Endodermal cell (in vitro differentiated cells): ENCODE data around the gene LILRA5. TPM values are rescaled to one million over a fixed set of nuclear protein-coding genes. Genes with fewer than 3 reads are reported as not detected.

Source experiments
- DNase-seq: peaks from one replicate; pipeline ENCODE4 v3.0.0-alpha.2; 2017
- H3K27ac ChIP-seq: 2 replicates; pipeline ENCODE4 v1.5.1; 2013; ENCODE audit warnings: mild to moderate bottlenecking, low read depth, low read length, moderate library complexity
- H3K27me3 ChIP-seq: 2 replicates; pipeline ENCODE4 v1.6.1; 2013; ENCODE audit warnings: mild to moderate bottlenecking, low read length, moderate library complexity; ENCODE audit not compliant: insufficient read depth, control insufficient read depth, poor library complexity, severe bottlenecking
- H3K36me3 ChIP-seq: 2 replicates; pipeline ENCODE4 v1.7.0; 2013; ENCODE audit warnings: mild to moderate bottlenecking, low read length, moderate library complexity; ENCODE audit not compliant: control insufficient read depth, insufficient read depth
- H3K4me1 ChIP-seq: one replicate; pipeline ENCODE4 v1.7.0; 2013; ENCODE audit warnings: low read length; ENCODE audit not compliant: control insufficient read depth, insufficient read depth
- H3K4me3 ChIP-seq: 2 replicates; pipeline ENCODE4 v1.5.1; 2013; ENCODE audit warnings: mild to moderate bottlenecking, low read length, moderate library complexity
- H3K9ac ChIP-seq: 2 replicates; pipeline ENCODE4 v1.6.1; 2013; ENCODE audit warnings: mild to moderate bottlenecking, low read length, moderate library complexity; ENCODE audit not compliant: poor library complexity, severe bottlenecking; ENCODE audit errors: extremely low read depth
- H3K9me3 ChIP-seq: 2 replicates; pipeline ENCODE4 v1.6.1; 2013; ENCODE audit warnings: mild to moderate bottlenecking, low read length, moderate library complexity; ENCODE audit not compliant: control insufficient read depth
- H3K27ac Mint-ChIP-seq: 2 replicates; pipeline ENCODE4 v1.8.0; 2020; ENCODE audit warnings: mixed read lengths
- H3K27me3 Mint-ChIP-seq: 2 replicates; pipeline ENCODE4 v1.8.0; 2021; ENCODE audit warnings: mild to moderate bottlenecking, mixed read lengths; ENCODE audit not compliant: insufficient read depth
- H3K36me3 Mint-ChIP-seq: 2 replicates; pipeline ENCODE4 v1.8.0; 2020; ENCODE audit warnings: low read depth, mixed read lengths
- H3K4me1 Mint-ChIP-seq: 2 replicates; pipeline ENCODE4 v1.8.0; 2020; ENCODE audit warnings: mixed read lengths
- H3K4me3 Mint-ChIP-seq: 2 replicates; pipeline ENCODE4 v1.8.0; 2020; ENCODE audit warnings: mild to moderate bottlenecking, moderate library complexity, mixed read lengths
- H3K9me3 Mint-ChIP-seq: 2 replicates; pipeline ENCODE4 v1.8.0; 2020; ENCODE audit warnings: mild to moderate bottlenecking, mixed read lengths
- WGBS, 2 experiments: methylation state at CpG; one replicate each; pipeline versions ENCODE4 v1.1.5 to v1.1.7; 2013; ENCODE audit warnings: missing lambda C conversion rate in 2 of 2, mixed read lengths in 1 of 2; ENCODE audit not compliant: insufficient coverage in 1 of 2, insufficient read length in 1 of 2; 5-methylcytosine and 5-hydroxymethylcytosine counted together
- total RNA-seq, 2 donors: library from RNA; stranded (reverse); fragmentation: NEBNext Ultra II Directional in 1 of 2; extraction: Animal tissue kit (Norgen Biotek cat#: 25700) in 1 of 2; gene quantifications; 2 replicates in 1 of 2; 3 replicates in 1 of 2; pipeline ENCODE4 v1.2.1, GENCODE V29; 2021
- TF ChIP-seq, protein P1 (sequence below): fragments of 200-600 bp; sonication (generic); conservative IDR thresholded peaks from 2 replicates; pipeline ENCODE4 v1.5.0; 2021; ENCODE audit warnings: antibody characterized with exemption, mild to moderate bottlenecking

The LILRA5 gene
- total RNA-seq, 2 donors from 2014 or later = not detected

DNA sequence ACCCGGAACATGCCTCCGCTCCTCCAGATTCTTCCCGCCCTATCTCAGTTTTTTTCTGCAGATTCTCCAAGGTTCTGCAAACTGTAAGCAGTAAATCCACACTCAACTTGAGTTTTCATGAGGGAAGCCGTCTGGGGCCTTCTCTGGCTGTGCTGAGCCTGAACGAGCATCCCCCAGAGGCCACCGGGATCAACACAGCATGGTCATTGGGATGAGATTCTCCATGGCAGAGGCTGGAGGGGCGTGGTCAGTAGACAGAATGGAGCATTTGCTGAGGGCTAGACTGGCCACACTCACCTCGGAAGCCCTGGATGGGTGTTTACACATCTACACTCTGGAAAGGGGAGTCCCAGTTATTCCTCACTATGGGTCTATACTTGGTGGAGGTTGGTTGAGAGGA, 28.3 kb upstream of the LILRA5 start:
- H3K36me3 Mint-ChIP-seq = no peaks in the 10 kb centered on the region
- H3K27me3 ChIP-seq = no peaks in the 10 kb centered on the region
- H3K27ac ChIP-seq = no peak overlapping the region
- H3K9me3 ChIP-seq = no peaks in the 10 kb centered on the region
- peaks cover 2% of the 10 kb centered on the region for H3K27me3 Mint-ChIP-seq
- H3K9ac ChIP-seq = no peak overlapping the region
- no peak overlapping the region for H3K4me3 Mint-ChIP-seq
- no peaks in the 10 kb centered on the region for H3K9me3 Mint-ChIP-seq
- H3K4me3 ChIP-seq = no peak overlapping the region
- no peaks in the 10 kb centered on the region for H3K4me1 ChIP-seq
- TF ChIP-seq, protein P1, sequence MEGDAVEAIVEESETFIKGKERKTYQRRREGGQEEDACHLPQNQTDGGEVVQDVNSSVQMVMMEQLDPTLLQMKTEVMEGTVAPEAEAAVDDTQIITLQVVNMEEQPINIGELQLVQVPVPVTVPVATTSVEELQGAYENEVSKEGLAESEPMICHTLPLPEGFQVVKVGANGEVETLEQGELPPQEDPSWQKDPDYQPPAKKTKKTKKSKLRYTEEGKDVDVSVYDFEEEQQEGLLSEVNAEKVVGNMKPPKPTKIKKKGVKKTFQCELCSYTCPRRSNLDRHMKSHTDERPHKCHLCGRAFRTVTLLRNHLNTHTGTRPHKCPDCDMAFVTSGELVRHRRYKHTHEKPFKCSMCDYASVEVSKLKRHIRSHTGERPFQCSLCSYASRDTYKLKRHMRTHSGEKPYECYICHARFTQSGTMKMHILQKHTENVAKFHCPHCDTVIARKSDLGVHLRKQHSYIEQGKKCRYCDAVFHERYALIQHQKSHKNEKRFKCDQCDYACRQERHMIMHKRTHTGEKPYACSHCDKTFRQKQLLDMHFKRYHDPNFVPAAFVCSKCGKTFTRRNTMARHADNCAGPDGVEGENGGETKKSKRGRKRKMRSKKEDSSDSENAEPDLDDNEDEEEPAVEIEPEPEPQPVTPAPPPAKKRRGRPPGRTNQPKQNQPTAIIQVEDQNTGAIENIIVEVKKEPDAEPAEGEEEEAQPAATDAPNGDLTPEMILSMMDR = no peak
- 84 to 86% methylated on average over 8 of the region's 8 CpGs for WGBS, 2 experiments
- DNase-seq = no peak
- peaks cover 3% of the 10 kb centered on the region for H3K4me1 Mint-ChIP-seq
- no peaks in the 10 kb centered on the region for H3K36me3 ChIP-seq
- no peak overlapping the region for H3K27ac Mint-ChIP-seq

DNA sequence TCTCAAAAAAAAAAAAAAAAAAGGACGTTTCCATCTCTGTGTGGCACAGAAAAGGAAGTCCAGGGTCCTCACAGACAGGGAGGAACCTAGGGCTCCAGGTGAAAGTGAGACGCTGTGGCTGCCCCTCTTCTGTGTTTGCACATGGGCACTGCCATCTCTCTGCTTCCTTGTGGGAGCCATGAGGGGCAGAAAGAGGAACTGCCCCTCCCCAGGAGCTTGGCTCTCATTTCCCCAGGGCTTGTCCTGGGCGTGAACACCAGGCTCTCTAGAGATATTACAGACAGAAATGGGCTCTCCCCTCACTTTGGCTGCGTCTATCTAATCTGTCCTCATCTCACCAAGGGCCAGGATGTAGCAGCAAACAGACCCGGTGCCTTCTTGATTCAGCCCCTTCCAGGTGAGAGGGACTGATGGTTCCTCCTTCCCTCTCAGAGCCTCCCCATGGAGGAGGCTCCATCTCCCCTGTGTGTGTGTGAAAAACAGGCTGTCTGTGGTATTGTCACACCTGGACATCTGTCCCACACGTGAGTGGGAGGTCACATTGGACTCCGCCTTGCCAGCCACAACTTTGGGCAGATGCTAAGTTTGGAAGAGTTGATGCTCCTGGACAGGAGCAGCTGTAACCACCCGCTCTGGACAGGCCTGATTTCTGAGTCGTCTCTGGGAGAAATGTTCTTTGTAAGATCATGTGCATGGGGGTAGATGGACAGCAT, 26.8 kb upstream of the LILRA5 start:
- Mint-ChIP-seq H3K4me3 (no peak overlapping the region), H3K27me3 (peaks cover 2% of the 10 kb centered on the region), H3K36me3 (no peaks in the 10 kb centered on the region), H3K9me3 (no peaks in the 10 kb centered on the region), H3K4me1 (peaks cover 8% of the 10 kb centered on the region), H3K27ac (no peak overlapping the region)
- Histone ChIP-seq H3K4me3 (no peak overlapping the region), H3K27ac (no peak overlapping the region), H3K4me1 (no peaks in the 10 kb centered on the region), H3K27me3 (no peaks in the 10 kb centered on the region), H3K9ac (no peak overlapping the region), H3K9me3 (no peaks in the 10 kb centered on the region), H3K36me3 (no peaks in the 10 kb centered on the region)
- DNase-seq = no peak
- TF ChIP-seq, protein P1 = no peak
- WGBS, 2 experiments = 80 to 81% methylated on average over 5 to 9 of the region's 9 CpGs

DNA sequence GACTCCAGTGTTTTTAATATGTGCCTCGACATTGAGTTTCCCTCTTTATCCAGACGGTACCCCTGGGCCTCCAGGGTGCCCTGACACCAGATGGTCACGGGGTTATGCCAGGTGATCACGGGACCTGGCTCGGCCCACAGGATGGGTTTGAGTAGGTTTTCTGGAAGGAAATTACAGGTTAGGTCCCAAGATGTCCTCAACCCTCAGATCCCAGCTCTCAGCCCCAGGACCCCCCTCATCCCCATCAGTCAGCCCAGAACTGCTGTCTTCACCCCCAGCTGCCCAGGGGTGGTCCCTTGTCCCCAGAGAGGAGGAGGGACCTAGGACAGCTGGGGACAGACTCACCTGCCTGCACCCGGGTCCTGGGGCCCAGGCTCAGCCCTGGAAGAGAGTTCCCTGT, 25.6 kb upstream of the LILRA5 start:
- no peaks in the 10 kb centered on the region for H3K36me3 ChIP-seq
- no peaks in the 10 kb centered on the region for H3K27me3 ChIP-seq
- TF ChIP-seq, protein P1 = no peak
- Mint-ChIP-seq H3K4me1 (peaks cover 8% of the 10 kb centered on the region), H3K4me3 (no peak overlapping the region), H3K27me3 (peaks cover 2% of the 10 kb centered on the region), H3K36me3 (no peaks in the 10 kb centered on the region), H3K27ac (no peak overlapping the region), H3K9me3 (no peaks in the 10 kb centered on the region)
- H3K4me1 ChIP-seq = no peaks in the 10 kb centered on the region
- H3K4me3 ChIP-seq = no peak overlapping the region
- 86 to 95% methylated on average over 3 to 6 of the region's 6 CpGs for WGBS, 2 experiments
- no peak for DNase-seq
- no peak overlapping the region for H3K27ac ChIP-seq
- H3K9ac ChIP-seq = no peak overlapping the region
- no peaks in the 10 kb centered on the region for H3K9me3 ChIP-seq
